Skeletal muscle cell (primary cell): ENCODE measurements around the gene ZNF382.

Source experiments
- DNase-seq: peaks from one replicate; pipeline ENCODE4 v3.0.0-alpha.2; 2010; ENCODE audit warnings: low read depth
- H3K4me3 ChIP-seq: 2 replicates; pipeline ENCODE4 v1.5.1; 2011; ENCODE audit warnings: low read depth, mild to moderate bottlenecking, control low read depth, low read length, moderate library complexity

ZNF382 gene

DNA sequence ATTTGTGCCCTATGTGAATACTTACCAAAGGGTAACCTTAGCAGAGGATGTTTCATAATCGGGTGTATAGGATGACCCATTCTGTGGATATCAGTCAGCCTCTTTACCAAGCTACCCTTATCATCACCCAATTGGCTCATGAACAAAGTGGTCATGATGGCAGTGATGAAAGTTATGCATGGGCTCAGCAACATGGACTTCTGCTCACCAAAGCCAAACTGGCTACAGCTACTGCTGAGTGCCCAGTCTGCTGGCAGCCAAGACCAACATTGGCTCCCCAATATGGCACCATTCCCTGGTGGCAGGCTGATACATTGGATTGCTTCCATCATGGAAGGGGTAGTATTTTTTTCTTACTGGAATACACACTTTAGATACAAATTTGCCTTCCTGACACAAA is 67.3 kb downstream of the ZNF382 start:
- no peak overlapping the region for H3K4me3 ChIP-seq
- no peak for DNase-seq

DNA sequence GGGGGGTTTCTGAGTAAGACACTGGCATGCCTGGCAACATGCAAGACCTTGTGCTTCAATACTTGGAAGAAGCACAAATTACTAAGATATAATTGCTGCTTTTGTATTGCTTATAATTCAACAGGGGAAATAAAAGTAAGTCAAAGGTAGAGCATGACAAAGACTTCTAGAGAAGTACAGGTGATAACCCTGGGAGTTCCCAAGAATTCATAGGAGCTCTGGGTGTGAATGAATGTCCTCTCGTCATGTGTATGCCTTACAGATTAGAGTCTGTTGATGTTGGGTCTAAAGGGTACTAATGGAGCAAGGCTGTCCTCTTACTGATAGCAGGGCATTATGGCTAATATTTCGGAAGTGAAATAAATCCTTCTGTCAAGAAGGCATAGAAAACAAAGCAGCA is 69.1 kb downstream of the ZNF382 start:
- DNase-seq, result no peak
- no peak overlapping the region for H3K4me3 ChIP-seq

DNA sequence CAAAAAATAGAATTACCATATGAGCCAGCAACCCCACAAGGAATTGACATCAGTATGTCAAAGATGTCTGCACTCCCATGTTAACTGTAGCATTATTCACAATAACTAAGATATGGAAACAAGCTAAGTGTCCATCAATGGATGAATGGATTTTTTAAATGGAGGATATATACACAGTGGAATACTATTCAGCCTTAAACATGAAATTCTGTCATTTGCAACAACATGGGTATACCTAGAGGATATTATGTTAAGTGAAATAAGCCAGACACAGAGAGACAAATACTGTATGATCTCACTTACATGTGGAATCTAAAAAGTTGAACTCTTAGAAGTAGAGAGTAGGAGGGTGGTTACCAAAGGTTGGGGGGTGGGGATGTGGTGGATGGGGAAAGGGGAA is 74.3 kb downstream of the ZNF382 start:
- DNase-seq, result no peak
- H3K4me3 ChIP-seq, result no peak overlapping the region
